Nephron progenitor cell (in vitro differentiated cells): ENCODE measurements around the gene PES1.

Source experiments
- DNase-seq: peaks from one replicate; pipeline ENCODE4 v3.0.0; 2021
- H3K27ac Mint-ChIP-seq: 2 replicates; pipeline ENCODE4 v1.8.0; 2021; ENCODE audit warnings: mild to moderate bottlenecking, moderate library complexity, mixed read lengths
- H3K27me3 Mint-ChIP-seq: 2 replicates; pipeline ENCODE4 v1.8.0; 2021; ENCODE audit warnings: mild to moderate bottlenecking, low read depth, mixed read lengths; ENCODE audit not compliant: poor library complexity
- H3K36me3 Mint-ChIP-seq: 2 replicates; pipeline ENCODE4 v1.8.0; 2021; ENCODE audit warnings: low read depth, mixed read lengths
- H3K4me1 Mint-ChIP-seq: 2 replicates; pipeline ENCODE4 v1.8.0; 2021; ENCODE audit warnings: mixed read lengths
- H3K4me3 Mint-ChIP-seq: 2 replicates; pipeline ENCODE4 v1.8.0; 2021; ENCODE audit warnings: mild to moderate bottlenecking, moderate library complexity, mixed read lengths
- H3K9me3 Mint-ChIP-seq: 2 replicates; pipeline ENCODE4 v1.8.0; 2021; ENCODE audit warnings: mild to moderate bottlenecking, moderate library complexity, mixed read lengths
- CTCF ChIP-seq: fragments of 200-600 bp; sonication (generic); IDR thresholded peaks from 2 replicates; pipeline ENCODE4 v1.5.0; 2021; ENCODE audit warnings: antibody characterized with exemption

Gene PES1

GRCh38 chr22:30537083-30537731 is 54.5 kb downstream of the PES1 start:
- no peak for DNase-seq
- H3K27me3 Mint-ChIP-seq, result peaks cover 25% of the 10 kb centered on the region
- no peak for TF ChIP-seq CTCF
- H3K9me3 Mint-ChIP-seq, result no peaks in the 10 kb centered on the region
- H3K4me3 Mint-ChIP-seq, result no peak overlapping the region
- peak overlapping the region; percentile 10 for H3K27ac Mint-ChIP-seq
- H3K4me1 Mint-ChIP-seq, result peaks cover 18% of the 10 kb centered on the region
- no peaks in the 10 kb centered on the region for H3K36me3 Mint-ChIP-seq

DNA sequence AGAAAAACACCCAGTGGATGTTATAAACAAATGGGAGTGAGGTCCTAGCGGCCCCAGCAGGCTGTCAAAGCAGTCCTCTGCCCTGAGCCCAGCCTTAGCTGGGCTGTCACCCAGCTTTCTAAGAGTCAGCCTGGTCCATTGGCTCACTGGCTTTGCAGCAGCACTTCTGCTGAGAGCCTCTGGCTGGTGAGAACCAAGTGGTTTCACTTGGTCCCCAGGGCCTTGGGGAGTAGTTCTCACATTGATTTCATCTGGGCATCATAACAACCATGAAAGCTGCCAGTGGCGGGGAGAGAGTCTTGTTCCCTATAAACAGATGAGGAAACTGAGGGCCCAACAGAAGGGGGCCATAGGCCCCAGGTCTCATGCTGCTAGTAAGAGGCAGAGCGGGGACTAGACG is 56.5 kb downstream of the PES1 start:
- Mint-ChIP-seq H3K4me1 (peaks cover 14% of the 10 kb centered on the region), H3K36me3 (no peaks in the 10 kb centered on the region), H3K4me3 (no peak overlapping the region), H3K27ac (no peak overlapping the region), H3K9me3 (no peaks in the 10 kb centered on the region), H3K27me3 (peaks cover 15% of the 10 kb centered on the region)
- no peak for TF ChIP-seq CTCF
- DNase-seq, result no peak

DNA sequence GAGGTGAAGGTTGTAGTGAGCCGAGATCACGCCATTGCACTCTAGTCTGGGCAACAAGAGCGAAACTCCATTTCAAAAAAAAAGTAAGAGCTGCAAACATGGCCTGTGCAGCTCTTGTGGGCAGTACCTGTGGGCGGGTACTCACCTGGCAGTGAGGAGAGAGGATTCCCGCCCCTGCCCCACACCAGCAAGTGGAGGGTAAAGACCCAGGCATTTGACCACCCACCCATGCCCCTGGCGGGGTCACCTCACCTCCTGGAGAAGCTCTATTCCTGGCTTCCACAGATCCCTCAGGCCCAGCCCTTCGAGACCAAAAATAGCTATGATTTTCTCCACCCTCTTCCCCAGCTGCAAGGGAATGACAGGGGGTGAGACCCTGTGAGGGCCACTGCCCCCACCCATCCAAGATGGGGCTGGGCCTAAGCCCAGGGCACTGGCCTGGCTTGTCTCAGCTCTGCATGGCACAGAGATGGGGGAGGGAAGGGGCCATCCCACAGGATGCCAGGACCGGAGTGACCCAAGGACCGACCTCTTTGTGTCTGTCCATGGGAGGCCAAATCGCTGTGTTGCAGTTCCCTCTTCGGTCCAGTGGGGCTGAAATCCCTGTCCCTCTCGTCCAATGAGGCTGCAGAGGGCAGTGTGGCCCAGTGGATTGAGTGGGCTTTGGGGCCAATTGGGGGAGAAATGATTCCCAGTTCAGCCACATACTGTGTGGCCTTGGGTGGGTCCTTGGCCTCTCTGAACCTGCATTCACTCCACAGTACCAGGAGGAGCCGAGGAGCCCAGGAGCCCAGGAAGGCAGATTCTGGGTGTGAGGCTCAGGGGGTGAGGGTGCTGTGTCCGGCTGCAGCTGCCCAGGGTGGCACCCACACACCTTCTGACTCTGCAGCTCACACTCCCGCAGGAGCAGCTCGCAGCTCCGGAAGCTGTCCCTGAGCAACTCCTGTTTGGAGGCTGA is 59.8 kb downstream of the PES1 start:
- H3K36me3 Mint-ChIP-seq, result peaks cover 5% of the 10 kb centered on the region
- no peaks in the 10 kb centered on the region for H3K4me1 Mint-ChIP-seq
- no peak for DNase-seq
- H3K4me3 Mint-ChIP-seq, result no peak overlapping the region
- H3K27me3 Mint-ChIP-seq, result peaks cover 12% of the 10 kb centered on the region
- no peak for TF ChIP-seq CTCF
- H3K27ac Mint-ChIP-seq, result no peak overlapping the region
- H3K9me3 Mint-ChIP-seq, result no peaks in the 10 kb centered on the region

GRCh38 chr22:30526656-30527055 is 65.1 kb downstream of the PES1 start:
- no peaks in the 10 kb centered on the region for H3K9me3 Mint-ChIP-seq
- peaks cover 5% of the 10 kb centered on the region for H3K36me3 Mint-ChIP-seq
- TF ChIP-seq CTCF, result no peak
- H3K27me3 Mint-ChIP-seq, result peaks cover 13% of the 10 kb centered on the region
- no peaks in the 10 kb centered on the region for H3K4me1 Mint-ChIP-seq
- H3K27ac Mint-ChIP-seq, result no peak overlapping the region
- no peak overlapping the region for H3K4me3 Mint-ChIP-seq
- DNase-seq, result no peak
